ENCODE measurements around the gene SULT2B1.

DNA sequence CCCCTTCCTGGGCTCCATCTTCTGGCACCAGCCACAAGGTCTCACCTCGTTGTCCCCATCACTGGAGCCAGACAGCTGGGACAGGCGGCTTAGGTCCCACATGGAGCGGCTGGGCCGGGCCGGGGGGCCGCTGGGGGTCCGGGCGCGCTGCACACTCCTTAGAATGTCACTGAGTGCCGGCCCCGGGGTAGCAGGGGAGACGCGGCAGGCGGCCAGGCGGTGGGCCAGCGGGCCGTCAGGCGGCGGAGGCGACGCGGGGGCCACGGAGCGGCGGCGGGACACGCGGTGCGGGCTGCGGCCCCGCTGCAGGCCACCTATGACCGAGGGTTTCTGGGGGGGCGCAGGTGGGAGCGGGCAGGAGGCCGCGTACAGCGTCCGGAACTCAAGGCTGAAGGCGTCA, 51.5 kb downstream of the SULT2B1 start:
- TF ChIP-seq, protein P1, sequence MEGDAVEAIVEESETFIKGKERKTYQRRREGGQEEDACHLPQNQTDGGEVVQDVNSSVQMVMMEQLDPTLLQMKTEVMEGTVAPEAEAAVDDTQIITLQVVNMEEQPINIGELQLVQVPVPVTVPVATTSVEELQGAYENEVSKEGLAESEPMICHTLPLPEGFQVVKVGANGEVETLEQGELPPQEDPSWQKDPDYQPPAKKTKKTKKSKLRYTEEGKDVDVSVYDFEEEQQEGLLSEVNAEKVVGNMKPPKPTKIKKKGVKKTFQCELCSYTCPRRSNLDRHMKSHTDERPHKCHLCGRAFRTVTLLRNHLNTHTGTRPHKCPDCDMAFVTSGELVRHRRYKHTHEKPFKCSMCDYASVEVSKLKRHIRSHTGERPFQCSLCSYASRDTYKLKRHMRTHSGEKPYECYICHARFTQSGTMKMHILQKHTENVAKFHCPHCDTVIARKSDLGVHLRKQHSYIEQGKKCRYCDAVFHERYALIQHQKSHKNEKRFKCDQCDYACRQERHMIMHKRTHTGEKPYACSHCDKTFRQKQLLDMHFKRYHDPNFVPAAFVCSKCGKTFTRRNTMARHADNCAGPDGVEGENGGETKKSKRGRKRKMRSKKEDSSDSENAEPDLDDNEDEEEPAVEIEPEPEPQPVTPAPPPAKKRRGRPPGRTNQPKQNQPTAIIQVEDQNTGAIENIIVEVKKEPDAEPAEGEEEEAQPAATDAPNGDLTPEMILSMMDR (IDR thresholded peaks at IDR 0.05; ENCODE audit: low read length) = no peak
- no peak for TF ChIP-seq EZH2phosphoT487 (IDR thresholded peaks at IDR 0.05; ENCODE audit: low read length)
